Fibroblast of pulmonary artery (primary cell): ENCODE measurements around the gene TTC32.

Experiments
- DNase-seq: peaks from one replicate; pipeline ENCODE4 v3.0.0-alpha.2; 2010; ENCODE audit warnings: low read depth
- H3K4me3 ChIP-seq: replicated peaks from 2 replicates; pipeline ENCODE4 v1.5.1; 2011; ENCODE audit warnings: low read depth, mild to moderate bottlenecking, control low read depth, low read length, moderate library complexity
- CTCF ChIP-seq: IDR thresholded peaks from 2 replicates; pipeline ENCODE4 v1.5.1; 2011; ENCODE audit warnings: mild to moderate bottlenecking, control low read depth, low read length, inconsistent platforms; ENCODE audit errors: missing control alignments

Gene TTC32

GRCh38 chr2:19865151-19865550 is 36.6 kb downstream of the TTC32 start:
- no peak for TF ChIP-seq CTCF
- no peak overlapping the region for H3K4me3 ChIP-seq
- no peak for DNase-seq

- H3K4me3 ChIP-seq, result no peak overlapping the region
- no peak for TF ChIP-seq CTCF
- no peak for DNase-seq
These were observed 37.4 kb downstream of the TTC32 start for GRCh38 chr2:19864381-19864780.

GRCh38 chr2:19863303-19864041 is 38.3 kb downstream of the TTC32 start:
- no peak overlapping the region for H3K4me3 ChIP-seq
- TF ChIP-seq CTCF, result peak; percentile 74
- DNase-seq, result peak; percentile 53

- no peak overlapping the region for H3K4me3 ChIP-seq
- TF ChIP-seq CTCF, result no peak
- DNase-seq, result peak; percentile 11
These were observed 40.0 kb downstream of the TTC32 start for GRCh38 chr2:19861813-19862212.

GRCh38 chr2:19860022-19860421 is 41.8 kb downstream of the TTC32 start:
- peak; percentile 8 for DNase-seq
- TF ChIP-seq CTCF, result no peak
- no peak overlapping the region for H3K4me3 ChIP-seq

- no peak for DNase-seq
- TF ChIP-seq CTCF, result no peak
- no peak overlapping the region for H3K4me3 ChIP-seq
These were observed 42.2 kb downstream of the TTC32 start for GRCh38 chr2:19859565-19859964.

GRCh38 chr2:19857806-19858205 is 44.0 kb downstream of the TTC32 start:
- no peak overlapping the region for H3K4me3 ChIP-seq
- TF ChIP-seq CTCF, result no peak
- DNase-seq, result no peak
